ENCODE measurements around the gene MCF2L. TPM values are rescaled to one million over a fixed set of nuclear protein-coding genes. Genes with fewer than 3 reads are reported as not detected.
"Not testable (repeated sequence)": the region's sequence is repeated elsewhere in the genome, so short reads cannot be mapped to it uniquely, and the experiment has no call there.

MCF2L gene
- total RNA-seq, 1 donor, result 3.2 TPM

DNA sequence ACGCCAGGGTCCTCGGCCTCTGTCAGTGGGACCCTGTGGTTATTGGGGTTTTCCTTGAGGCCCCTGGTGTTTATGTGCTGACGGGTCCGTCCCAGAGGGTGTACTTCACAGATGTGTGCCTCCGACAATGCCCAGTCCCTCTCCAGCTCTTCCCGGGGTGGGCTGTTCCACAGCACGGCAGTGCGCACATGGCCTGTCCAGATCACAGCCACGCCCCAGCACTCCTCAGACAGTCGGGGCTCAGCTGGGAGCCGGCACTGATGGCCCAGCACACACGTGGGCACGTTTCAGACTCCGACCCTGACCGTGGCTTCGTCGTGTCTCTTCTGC lies 119.6 kb downstream of the MCF2L start:
- DNase-seq (ENCODE audit: low read depth in 2 of 3, low spot score in 2 of 3), result no peak

DNA sequence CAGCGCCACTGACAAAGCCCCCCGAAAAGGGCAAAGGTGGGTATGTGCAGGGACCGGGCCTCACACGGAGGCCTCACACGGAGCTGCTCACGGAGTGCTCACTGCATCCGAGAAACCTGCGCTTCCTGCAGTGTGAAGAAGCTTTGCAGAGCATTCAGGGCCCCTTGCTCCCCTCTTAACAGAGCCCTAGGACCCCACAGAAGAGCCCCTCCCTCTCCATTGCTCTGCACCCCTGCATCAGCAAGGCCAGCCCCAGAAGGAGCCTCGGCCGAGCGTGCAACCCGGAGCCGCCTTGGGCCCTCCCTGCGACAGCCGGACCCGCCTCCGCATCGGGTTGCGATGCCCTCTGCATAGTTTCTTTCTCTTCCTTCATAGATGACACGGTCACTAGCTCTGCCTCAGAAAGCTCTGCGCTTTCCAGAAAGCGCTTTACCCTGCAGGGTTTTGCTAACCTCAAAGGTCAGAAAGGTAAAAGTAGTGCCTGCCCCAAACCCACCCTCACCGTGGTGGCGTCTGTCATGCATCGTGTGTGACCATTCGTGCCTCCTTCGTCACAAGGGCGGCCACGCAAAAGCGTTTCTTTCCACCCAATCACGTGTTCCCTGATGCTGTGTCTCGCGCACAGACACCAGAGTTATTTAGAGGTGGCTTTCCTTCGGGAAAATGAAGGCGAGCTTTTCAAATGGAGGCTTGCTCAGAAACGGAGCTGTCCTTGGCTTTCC lies 120.8 kb downstream of the MCF2L start:
- DNase-seq (ENCODE audit: low read depth in 2 of 3, low spot score in 2 of 3), result no peak

DNA sequence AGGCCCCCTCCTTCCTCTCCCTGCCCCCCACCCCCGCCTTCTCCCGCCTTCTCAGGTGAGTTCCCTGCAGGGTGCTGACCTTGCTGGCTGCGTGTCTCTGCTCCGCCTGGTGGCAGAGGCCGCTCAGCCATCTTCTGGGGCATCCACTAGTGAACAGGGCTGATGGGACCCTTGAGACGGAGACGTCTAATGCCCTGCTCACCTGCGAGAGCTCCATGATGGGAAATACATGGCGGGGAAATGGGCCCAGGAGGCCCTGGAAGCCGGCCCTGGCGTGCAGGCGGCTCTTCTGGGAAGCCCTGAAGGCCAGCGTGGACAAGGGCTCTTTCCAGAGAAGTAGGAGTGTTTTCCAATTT lies 121.4 kb downstream of the MCF2L start:
- DNase-seq (ENCODE audit: low read depth in 2 of 3, low spot score in 2 of 3), result no peak

DNA sequence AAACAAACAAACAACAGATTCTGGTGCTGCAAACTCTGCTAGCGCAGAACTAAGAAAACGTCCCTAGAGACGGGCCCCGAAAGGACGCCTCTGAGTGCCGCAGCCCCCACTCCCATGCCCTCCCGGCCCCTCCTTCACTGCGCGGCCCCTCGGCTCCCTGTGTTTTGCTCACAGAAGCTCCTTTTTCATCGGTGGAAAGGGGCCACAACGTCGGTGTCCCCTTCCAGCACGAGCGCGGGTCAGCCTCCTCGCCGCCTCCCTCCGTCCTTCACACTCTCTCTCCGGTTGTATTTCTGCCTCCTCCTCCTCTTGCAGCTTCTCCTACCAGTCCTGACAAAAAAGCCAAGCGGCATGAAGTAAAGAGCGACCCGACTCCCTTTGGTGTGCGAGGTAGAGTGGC lies 121.8 kb downstream of the MCF2L start:
- DNase-seq (ENCODE audit: low read depth in 2 of 3, low spot score in 2 of 3), result no peak

DNA sequence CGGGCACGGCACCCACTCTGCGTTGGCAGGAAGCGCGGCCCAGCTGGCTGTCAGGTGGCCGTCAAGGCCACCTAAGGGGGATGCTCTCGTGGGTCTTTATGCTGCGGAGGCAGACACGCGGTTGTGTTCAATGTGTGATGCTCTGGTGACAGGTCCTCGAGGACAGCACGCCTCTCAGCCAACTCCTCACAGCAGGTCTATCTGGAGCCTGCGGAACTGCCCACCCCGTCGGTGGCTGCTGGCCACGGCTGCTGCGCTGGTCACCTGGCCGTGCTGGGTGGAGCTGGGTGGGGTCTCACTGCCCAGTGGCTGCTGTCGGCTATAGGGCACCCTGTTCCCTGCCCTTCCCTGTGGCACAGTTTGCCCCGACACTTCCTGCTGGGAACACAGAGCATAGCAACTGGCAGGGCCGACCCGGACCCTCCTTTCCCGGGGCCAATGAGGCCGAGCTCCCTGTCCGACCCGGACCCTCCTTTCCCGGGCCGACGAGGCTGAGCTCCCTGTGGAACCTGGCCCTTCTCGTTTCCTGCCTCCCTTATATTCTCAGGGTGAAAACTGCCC lies 122.3 kb downstream of the MCF2L start:
- DNase-seq (ENCODE audit: low read depth in 2 of 3, low spot score in 2 of 3), result no peak

DNA sequence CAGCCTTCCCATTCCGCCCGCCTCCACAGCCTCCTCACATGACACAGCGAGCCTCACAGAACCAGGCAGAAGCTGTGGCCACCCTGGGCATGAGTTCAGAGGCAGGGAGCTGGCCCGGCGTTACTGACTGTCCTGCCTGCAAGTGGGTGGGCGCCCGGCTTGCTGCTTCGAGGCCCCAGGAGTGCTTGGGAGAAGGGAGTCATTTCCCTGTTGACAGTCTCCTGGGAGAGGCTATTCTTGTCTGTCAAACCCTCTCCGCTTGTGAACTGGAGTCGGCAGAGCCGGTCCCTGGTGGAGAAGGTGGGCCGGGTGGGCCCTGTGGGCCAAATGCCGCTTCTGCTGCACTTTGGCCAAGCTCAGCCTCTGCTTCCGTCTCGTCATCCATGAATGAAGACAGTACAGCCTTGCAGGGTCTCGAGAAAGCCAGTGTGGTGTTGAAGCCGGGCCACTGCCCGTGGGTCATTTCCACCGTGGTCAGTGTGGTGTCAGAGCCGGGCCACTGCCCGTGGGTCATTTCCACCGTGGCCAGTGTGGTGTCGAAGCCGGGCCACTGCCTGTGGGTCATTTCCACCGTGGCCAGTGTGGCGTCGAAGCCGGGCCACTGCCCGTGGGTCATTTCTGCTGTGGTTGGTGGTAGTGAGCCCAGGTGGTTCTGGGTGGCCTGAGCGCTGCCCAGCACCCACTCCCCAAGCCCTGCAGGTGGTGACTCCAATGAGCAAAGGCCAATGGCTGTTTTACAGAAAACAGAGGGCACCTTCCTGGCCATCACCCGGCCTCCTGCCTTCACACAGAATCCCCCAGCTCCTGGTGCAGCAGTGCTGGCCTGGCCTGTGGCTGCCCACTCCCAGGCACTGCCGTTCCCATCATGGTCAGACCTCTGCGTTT lies 123.1 kb downstream of the MCF2L start:
- no peak for DNase-seq (ENCODE audit: low read depth in 2 of 3, low spot score in 2 of 3)

DNA sequence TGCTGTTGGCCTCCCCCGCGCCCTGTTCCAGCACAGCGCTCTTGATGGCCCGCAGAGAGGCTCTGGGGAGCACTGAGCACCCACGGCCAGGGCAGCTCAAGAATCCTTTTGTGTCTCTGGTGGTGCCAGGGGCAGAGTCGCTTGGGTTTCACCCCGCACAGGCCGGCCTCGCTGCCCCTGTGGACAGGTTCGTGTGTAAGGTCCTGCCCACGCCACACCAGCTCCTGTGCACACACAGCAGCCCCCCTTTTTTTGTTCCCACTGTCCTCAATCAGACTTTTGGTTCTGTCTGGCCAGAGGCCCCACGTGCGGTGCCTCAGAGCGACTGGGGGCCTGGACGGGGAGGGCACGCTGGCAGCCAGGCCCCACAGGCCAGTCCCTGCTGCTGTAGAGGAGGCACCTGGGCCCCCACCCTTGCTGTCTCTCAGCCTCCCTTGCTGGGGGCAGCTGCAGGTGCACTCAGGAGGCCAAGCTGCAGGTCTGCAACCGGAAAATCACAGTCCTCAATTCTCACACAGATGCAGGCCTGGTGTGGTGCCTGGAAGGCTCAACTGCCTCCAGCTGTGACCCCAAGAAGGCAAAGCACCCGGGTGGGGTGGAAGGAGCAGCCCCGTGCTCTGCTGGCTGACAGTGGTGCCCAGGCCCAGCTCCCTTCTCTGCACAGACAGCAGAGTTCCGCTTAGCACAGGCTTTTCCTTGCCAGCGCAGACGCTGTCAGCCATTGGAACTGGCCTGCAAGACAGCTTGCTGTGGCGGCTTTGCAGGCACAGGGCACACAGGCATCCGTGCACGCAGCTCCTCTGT lies 124.0 kb downstream of the MCF2L start:
- DNase-seq (ENCODE audit: low read depth in 2 of 3, low spot score in 2 of 3), result no peak

DNA sequence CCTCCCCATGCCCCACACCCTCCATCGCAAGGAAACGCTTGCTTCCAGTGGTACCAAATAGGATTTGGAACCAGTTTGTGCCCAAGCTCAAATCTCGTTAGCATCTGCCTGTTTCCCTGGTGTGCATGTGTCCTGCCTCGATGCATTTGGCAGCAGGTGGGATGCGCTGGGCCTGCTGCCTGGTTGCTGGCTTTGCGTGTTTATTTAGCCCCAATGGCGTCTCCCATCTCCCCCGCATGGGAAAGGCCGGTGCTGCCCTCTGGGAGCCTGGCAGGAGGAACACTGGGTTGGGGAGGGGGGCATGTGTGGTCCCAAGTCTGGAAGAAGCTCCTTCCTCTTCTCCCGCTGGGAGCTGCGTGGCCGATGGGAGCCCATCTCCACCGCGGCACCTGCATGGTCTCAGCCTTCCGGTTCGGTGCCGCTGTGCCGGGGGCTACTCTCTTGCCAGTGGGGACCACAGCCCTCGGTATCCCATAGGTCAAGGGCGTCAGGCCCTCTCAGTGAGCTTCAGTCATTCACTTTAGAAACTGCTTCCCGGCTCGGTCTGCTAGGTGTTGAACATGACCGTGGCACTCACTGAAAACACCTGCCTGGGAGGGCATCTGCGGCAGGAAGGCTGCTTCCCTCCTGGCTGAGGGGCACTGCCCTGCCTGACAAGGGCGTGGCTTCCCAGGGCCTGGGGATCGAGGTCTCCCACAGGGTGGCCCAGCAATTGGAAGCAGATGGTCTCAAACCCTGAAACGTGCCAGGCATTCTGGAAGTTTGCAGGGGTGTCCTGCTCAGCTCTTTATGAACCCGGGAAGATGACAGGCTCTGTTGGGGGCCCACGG lies 124.8 kb downstream of the MCF2L start:
- no peak for DNase-seq (ENCODE audit: low read depth in 2 of 3, low spot score in 2 of 3)

DNA sequence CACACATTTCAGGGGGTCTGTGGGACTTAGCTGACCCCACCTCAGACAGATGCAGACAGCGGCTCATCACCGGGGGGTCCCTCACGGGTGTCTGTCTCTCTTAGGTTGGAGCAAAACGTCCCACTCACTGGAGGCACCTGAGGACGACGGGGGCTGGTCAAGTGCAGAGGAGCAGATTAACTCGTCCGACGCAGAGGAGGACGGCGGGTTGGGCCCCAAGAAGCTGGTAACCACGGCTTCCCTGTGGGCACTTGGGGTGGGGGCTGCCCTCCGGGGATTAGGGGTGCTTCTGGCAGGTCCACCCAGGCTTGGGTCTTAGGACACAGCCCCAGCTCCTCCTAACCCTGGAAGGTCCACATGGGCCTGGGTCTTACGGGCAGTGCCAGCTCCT lies 125.4 kb downstream of the MCF2L start:
- DNase-seq (ENCODE audit: low read depth in 2 of 3, low spot score in 2 of 3), result no peak

DNA sequence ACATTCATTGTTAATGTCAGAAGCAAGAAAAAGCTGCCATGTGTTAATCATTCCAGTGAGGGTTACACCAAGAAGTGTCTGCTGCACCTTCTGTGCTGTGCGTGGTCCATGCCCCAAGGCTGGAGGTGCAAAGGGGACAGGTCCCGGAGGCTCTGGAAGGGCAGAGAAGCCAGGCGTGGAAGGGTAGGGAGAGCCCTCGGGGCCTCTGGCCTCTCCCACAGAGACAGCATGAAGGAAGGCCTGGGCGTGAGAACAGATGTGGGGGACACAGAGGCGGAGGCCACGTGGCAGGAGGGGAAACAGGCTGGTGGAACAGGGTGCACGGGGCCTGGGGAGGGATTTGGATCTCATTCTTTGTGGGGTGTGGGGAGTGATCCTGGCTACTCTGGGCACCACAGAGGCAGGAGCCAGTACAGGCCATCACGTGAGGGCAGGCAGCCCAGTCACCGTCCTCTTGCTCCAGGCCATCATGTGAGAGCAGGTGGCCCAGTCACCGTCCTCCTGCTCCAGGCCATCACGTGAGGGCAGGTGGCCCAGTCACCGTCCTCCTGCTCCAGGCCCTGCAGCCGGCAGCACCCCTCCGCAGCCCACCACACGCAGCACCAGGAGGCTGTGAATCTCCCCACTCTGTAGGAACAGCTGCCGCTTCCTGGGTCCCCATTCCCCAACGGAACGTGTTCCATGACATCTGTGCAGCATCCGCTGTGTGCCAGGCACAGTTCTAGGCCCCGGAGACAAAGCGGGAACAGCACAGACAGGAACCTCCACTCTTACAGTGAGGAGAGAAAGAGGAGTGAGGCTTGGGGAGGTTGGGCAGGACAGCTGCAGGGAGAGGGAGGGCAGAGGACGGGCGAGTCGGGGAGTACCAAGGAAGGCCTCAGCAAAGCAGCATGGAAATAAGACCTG lies 126.4 kb downstream of the MCF2L start:
- DNase-seq (ENCODE audit: low read depth in 2 of 3, low spot score in 2 of 3), result no peak

DNA sequence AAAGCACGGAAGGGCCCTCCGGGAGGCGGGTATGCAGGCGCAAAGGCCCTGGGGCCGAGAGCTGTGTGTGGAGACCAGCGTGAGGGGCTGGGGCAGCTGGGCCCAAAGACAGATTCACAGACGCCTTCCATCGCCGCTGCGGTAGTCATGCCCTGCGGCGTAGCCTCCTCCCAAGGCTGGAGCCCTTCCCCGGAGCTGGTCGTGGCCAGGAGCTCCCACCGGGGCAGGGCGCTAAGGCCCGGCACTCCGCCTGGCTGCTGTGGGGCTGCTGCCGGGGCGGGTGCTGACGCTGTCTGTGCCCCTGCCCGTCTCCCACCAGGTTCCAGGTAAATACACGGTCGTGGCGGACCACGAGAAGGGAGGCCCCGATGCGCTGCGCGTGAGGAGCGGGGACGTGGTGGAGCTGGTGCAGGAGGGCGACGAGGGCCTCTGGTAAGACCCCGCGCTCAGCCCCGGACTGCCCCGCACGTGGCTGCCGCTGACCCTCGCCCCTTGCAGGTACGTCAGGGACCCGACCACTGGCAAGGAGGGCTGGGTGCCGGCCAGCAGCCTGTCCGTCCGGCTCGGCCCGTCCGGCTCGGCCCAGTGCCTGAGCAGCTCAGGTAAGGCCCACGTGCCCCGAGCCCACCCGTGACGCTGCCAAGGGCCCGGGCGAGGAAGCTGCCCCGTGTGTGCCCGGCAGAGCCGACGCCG lies 127.2 kb downstream of the MCF2L start:
- no peak for DNase-seq (ENCODE audit: low read depth in 2 of 3, low spot score in 2 of 3)

DNA sequence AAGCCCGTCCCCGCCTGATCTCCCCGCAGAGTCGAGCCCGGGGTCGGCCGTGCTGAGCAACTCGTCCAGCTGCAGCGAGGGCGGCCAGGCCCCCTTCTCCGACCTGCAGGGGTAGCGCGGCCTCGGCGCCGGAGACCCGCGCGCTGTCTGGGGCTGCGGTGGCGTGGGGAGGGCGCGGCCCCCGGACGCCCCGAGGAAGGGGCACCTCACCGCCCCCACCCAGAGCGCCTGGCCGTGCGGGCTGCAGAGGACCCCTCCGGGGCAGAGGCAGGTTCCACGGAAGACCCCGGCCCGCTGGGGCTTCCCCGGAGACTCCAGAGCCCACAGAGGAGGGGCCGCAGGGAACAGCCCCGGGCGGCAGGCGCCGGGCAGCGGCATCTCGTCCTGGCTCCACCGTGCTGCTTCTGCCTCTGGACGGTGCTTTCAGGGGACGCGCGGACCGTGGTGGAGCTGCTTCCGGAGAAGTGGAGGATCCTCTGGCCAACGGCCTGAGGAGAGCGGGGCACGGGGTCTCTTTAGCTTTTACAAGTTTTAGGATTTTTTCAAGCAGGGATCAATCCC lies 127.8 kb downstream of the MCF2L start:
- no peak for DNase-seq (ENCODE audit: low read depth in 2 of 3, low spot score in 2 of 3)

DNA sequence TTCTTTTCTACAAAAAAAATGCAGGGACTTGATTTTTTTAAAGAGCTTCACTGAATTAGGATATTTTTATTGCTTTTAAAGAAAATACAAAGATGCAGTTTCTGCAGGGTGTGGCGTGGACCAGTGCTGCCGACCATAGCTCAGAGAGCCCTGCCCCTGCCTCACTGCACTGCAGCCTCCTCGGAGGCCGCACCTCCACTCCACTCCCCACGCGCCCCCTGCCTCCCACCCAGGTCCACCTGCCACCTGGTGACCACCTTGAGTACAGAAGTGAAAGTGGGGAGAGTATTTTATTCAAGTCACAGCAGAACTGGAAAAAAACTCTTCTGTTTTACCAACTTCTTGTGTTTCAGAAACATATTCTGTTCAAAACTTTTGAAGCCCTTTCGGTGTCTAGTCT lies 128.6 kb downstream of the MCF2L start:
- no peak for DNase-seq (ENCODE audit: low read depth in 2 of 3, low spot score in 2 of 3)

DNA sequence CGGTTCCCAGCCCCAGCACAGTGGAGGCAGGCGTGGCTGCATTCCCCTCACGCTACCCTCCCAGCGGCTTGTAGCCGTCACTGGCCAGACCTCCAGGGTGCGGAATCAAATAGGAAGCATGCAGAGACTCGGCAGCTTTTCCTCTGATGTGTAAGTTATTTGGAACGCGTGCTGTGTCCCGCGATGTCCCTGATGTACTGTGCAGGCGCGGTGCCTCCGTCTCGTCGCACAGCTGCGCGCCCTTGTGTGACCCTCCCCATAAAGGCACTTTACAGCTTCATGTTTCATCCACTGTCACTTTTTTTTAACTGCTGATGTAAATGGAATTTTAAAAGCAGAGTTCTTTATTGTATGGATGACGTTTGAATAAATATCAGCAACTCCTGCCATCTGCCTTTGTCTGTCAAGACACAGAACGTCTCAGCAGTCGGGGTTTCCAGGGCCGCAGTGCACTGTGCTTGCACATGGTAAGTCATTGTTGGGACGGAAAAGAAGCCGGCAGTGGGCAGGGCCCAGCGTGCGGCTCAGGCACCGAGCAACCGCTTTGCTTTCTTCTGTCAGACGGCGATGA lies 129.2 kb downstream of the MCF2L start:
- no peak for DNase-seq (ENCODE audit: low read depth in 2 of 3, low spot score in 2 of 3)

DNA sequence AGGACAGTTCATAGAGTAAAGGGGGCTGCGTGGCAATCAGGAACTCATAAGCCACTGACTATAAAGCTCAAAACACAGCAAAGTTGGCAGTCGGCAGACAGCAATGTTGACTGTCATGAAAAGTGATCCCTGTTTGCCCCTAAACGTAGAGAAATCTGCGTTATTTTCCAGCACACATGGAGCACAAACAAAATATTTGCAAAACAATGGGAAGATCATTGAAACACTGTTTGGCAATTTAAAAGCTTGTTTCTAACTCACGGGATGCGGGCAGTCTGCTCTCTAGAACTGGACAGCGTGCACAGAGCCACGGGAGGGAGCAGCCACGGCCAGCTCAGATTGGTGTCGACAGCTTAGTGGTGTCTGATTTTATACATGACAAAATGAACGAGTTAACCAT lies 130.1 kb downstream of the MCF2L start:
- no peak for DNase-seq (ENCODE audit: low read depth in 2 of 3, low spot score in 2 of 3)

DNA sequence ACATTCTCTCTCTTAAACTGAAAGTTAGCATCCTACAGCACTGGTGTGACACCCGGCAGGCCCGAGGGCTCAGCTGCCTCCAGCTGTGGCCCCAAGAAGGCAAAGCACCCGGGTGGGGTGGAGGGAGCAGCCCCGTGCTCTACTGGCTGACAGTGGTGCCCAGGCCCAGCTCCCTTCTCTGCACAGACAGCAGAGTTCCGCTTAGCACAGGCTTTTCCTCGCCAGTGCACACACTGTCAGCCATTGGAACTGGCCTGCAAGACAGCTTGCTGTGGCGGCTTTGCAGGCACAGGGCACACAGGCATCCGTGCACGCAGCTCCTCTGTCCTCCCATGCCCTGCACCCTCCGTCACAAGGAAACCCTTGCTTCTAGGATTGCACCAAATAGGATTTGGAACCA lies 133.3 kb downstream of the MCF2L start:
- not testable (repeated sequence) for DNase-seq (ENCODE audit: low read depth in 2 of 3, low spot score in 2 of 3)

DNA sequence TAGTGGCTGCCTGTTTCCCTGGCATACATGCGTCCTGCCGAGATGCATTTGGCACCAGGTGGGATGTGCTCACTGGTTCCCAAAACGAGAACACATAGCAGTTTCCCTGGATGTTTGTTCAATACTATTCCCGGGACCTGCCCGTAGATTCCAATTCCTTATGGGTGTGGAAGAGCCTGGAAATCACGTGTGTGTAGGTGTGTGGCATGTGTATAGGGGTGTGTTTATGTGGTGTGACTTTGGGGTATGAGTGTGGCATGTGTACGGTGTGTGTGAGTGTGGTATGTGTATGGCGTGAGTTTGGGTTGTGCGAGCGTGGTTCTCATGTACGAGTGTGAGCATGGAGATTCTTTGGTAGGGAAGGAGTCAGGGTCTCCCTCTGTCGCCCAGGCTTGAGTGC lies 133.7 kb downstream of the MCF2L start:
- DNase-seq (ENCODE audit: low read depth in 2 of 3, low spot score in 2 of 3), result no peak

DNA sequence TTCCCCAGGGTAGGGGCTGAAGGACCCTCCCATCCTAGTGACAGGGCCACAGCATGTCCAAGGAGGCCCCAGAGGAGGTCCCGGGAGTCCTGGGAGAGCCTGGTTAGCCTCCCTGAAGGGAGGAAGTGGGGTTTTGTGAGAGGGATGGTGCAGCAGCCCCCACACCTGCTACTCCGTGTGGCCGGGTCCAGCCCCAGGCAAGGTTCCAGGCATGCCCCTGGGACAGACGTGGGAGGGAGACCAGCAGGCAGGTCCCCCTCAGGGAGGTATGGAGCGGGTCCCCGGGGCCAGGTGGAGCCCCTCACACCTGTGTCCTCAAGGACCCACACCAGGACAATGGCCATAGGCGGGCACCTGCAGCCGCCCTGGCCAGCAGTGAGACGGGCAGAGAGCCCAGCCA lies 134.6 kb downstream of the MCF2L start:
- DNase-seq (ENCODE audit: low read depth in 2 of 3, low spot score in 2 of 3), result no peak

Data from hematopoietic multipotent progenitor cell (in vitro differentiated cells).